ENCODE data around the gene IQCE.
A peak's percentile ranks its signal among the peaks of the same experiment; 100 is the strongest.
"Not testable (repeated sequence)": the region's sequence is repeated elsewhere in the genome, so short reads cannot be mapped to it uniquely, and the experiment has no call there.

IQCE gene

GRCh38 chr7:2554661-2555111, 4.1 kb upstream of the IQCE start:
- no peak for DNase-seq (ENCODE audit: low read depth)

GRCh38 chr7:2555121-2556052, 3.4 kb upstream of the IQCE start, which contains the start of gene BRAT1:
BRAT1 (minus strand) TSS chr7:2555524; CDS start chr7:2554431, 1,093 bp downstream.
- DNase-seq (ENCODE audit: low read depth) = peak; percentile 93

- no peak for DNase-seq (ENCODE audit: low read depth)
These were observed 638 bp downstream of the IQCE start for GRCh38 chr7:2559283-2559950.

GRCh38 chr7:2563955-2564354, 5.2 kb downstream of the IQCE start:
- not testable (repeated sequence) for DNase-seq (ENCODE audit: low read depth)

- no peak for DNase-seq (ENCODE audit: low read depth)
These were observed 6.3 kb downstream of the IQCE start for GRCh38 chr7:2564970-2565540.

GRCh38 chr7:2566348-2566889, 7.6 kb downstream of the IQCE start:
- DNase-seq (ENCODE audit: low read depth) = no peak

- DNase-seq (ENCODE audit: low read depth) = peak; percentile 34
These were observed 8.3 kb downstream of the IQCE start for GRCh38 chr7:2566890-2567678.

GRCh38 chr7:2567679-2568278, 9.0 kb downstream of the IQCE start:
- DNase-seq (ENCODE audit: low read depth) = no peak

GRCh38 chr7:2568521-2569223, 9.9 kb downstream of the IQCE start:
- no peak for DNase-seq (ENCODE audit: low read depth)

GRCh38 chr7:2569421-2569820, 10.6 kb downstream of the IQCE start:
- no peak for DNase-seq (ENCODE audit: low read depth)

GRCh38 chr7:2570021-2570420, 11.2 kb downstream of the IQCE start:
- DNase-seq (ENCODE audit: low read depth) = no peak

- no peak for DNase-seq (ENCODE audit: low read depth)
These were observed 12.6 kb downstream of the IQCE start for GRCh38 chr7:2571409-2571808.

GRCh38 chr7:2572101-2572842, 13.5 kb downstream of the IQCE start:
- DNase-seq (ENCODE audit: low read depth) = no peak

GRCh38 chr7:2573761-2574160, 15.0 kb downstream of the IQCE start:
- DNase-seq (ENCODE audit: low read depth) = no peak

GRCh38 chr7:2575046-2575732, 16.4 kb downstream of the IQCE start:
- DNase-seq (ENCODE audit: low read depth) = no peak

GRCh38 chr7:2575733-2576340, 17.1 kb downstream of the IQCE start:
- DNase-seq (ENCODE audit: low read depth) = no peak

GRCh38 chr7:2576742-2577491, 18.1 kb downstream of the IQCE start:
- no peak for DNase-seq (ENCODE audit: low read depth)

Measured in T follicular helper cell (primary cell).